AG09309 (cell line): ENCODE data around the gene NPIPA3.
"Not testable (repeated sequence)": the region's sequence is repeated elsewhere in the genome, so short reads cannot be mapped to it uniquely, and the experiment has no call there.

ENCODE experiments used
- DNase-seq: peaks from one replicate; pipeline ENCODE4 v3.0.0-alpha.2; 2010; ENCODE audit warnings: low read depth
- H3K4me3 ChIP-seq: 2 replicates; pipeline ENCODE4 v1.5.1; 2011; ENCODE audit warnings: mild to moderate bottlenecking, low read depth, low read length, moderate library complexity; ENCODE audit not compliant: control insufficient read depth

Gene NPIPA3

DNA sequence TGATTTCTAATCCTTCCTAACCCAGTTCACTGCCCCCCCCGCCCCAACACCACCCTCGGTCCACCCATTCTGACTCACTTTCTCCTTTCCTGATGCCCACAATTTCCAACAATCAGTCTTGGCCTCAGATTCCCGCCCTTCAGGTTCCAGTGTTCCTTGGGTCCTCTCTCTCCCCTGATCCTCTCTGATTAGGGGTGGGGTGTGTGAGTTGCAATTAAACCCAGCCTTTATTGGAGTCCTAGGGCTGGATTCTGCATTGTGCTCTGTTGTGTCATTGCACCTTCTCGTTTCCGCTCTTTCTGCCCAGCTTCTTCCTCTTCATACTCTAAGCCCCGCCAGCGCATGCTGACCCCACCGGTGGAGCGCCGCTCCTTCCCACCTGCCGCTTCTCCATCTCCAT is 38.6 kb downstream of the NPIPA3 start:
- H3K4me3 ChIP-seq = not testable (repeated sequence)

DNA sequence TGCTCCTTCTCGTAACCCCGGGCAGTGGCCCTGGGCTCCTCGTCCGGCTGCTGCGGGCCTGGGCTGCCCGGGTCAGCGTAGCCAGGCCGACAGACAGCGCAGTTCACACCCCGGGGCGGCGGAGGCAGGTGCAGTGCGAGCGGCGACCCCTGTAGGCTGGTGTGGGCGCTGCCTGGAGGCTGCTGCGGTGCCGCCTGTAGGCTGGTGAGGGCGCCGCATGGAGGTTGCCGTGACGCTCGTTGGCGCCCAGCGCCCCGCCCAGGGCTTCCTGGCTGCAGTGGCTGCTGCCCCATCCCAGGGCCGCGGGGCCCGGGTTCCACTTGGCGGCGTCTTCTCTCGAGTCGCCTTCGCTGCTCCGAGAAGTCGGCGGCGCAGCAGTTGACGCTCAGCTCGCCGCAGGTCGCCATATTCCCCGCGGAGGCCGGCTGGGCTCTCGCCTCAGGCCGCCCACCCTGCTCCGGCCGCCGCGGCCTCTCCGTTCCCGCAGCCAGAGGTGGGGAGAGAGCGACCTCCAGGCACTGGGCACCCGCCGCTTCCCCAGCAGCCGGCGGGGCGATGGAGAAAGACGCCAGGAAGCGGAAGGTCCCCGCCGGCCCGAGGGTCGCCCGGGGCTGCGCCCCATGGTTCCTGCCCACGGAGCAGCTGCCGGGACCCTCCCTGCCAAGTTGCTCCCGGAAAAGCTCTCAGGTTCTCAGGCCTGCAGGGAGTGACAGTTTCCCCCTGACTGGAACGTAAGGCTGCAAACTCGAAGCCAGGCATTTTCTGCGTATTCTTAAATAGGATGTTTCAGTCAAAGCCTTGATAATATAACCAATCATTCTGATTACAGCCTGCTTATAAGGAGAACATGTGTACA is 39.3 kb downstream of the NPIPA3 start, which contains the start of gene NPIPA2:
NPIPA2 (plus strand) TSS at position 261 of the 856 bp plus-strand sequence. CDS start 5,533 bp downstream, outside the sequence.
- not testable (repeated sequence) for DNase-seq, H3K4me3 ChIP-seq

More for the DNA sequence above, 38.6 kb downstream of the NPIPA3 start:
- not testable (repeated sequence) for DNase-seq

DNA sequence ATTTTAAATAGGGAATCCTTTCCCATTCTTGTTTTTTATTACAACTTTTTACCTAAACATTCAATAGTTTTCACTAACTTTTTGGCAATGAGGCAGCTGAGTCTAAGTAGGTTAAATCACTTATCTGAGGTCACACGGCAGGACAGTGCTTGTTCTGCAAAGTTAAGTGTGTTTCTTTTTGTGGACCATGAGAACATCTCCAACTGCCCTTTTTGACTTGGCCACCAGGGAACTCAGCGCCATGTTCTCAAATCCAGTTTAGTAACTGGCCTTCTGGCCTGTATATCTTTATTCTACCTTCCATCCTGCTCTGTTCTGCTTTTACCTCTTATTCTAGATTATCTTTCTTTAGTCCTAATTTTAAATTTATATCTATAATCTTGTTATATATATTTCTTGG is 70.4 kb downstream of the NPIPA3 start:
- DNase-seq, H3K4me3 ChIP-seq: not testable (repeated sequence)

DNA sequence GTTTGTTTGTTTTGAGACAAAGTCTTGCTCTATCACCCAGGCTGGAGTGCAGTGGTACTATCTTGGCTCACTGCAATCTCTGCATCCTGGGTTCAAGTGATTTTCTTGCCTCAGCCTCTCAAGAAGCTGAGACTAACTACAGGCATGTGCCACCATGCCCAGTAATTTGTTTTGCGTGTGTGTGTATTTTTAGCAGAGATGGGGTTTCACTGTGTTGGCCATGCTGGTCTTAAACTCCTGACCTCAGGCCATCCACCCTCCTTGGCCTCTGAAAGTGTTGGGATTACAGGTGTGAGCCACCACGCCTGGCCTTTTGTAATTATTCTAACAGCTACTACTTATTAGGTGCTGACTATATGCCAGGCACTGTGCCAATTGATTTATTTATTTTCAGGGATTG is 72.4 kb downstream of the NPIPA3 start:
- not testable (repeated sequence) for DNase-seq, H3K4me3 ChIP-seq
